B cell (primary cell): ENCODE data around the gene TBC1D22A. TPM values are rescaled to one million over a fixed set of nuclear protein-coding genes. Genes with fewer than 3 reads are reported as not detected.

Experiments
- ATAC-seq: fragments of 200-7000 bp; cut with Tn5 transposase; one replicate; pipeline ENCODE4 v1.10.0; 2021; ENCODE audit warnings: low read depth, mild to moderate bottlenecking, moderate number of reproducible peaks, moderate library complexity
- CTCF ChIA-PET: fragments of 350-600 bp; sonication (Branson Sonifier 250); formaldehyde crosslinking; loops from one replicate; lab custom pipeline; 2021; ENCODE audit warnings: antibody characterized with exemption, inconsistent platforms; lab: Charles Lee
- POLR2A ChIA-PET: fragments of 350-600 bp; sonication (Branson Sonifier 250); formaldehyde crosslinking; loops from one replicate; lab custom pipeline; 2021; ENCODE audit warnings: antibody characterized with exemption; lab: Charles Lee
- DNase-seq: peaks from one replicate; pipeline ENCODE4 v3.0.0; 2013
- H2AFZ ChIP-seq: 2 replicates; pipeline ENCODE4 v1.6.1; 2012; ENCODE audit warnings: mild to moderate bottlenecking, low read depth, low read length; ENCODE audit not compliant: insufficient read depth, poor library complexity, severe bottlenecking
- H3K27ac ChIP-seq, 2 donors: 1 replicate in 1 of 2; 2 replicates in 1 of 2; pipeline ENCODE4 v1.5.1; 2012 to 2013; ENCODE audit warnings: low read length in 2 of 2, mild to moderate bottlenecking in 2 of 2, moderate library complexity in 1 of 2
- H3K27me3 ChIP-seq, 4 experiments: fragments of 200-600 bp in 1 of 4; sonication (generic) in 1 of 4; replicated peaks in 1 of 4; 1 replicate in 2 of 4; 2 replicates in 2 of 4; pipeline versions ENCODE4 v1.6.1 to v1.7.0; 2013 to 2016; ENCODE audit warnings: low read length in 3 of 4, mild to moderate bottlenecking in 2 of 4, mixed read lengths in 1 of 4, moderate library complexity in 1 of 4; ENCODE audit not compliant: insufficient read depth in 4 of 4, control insufficient read depth in 3 of 4; ENCODE audit errors: control extremely low read depth in 1 of 4
- H3K36me3 ChIP-seq, 2 experiments: replicated peaks in 1 of 2; 1 replicate in 1 of 2; 2 replicates in 1 of 2; pipeline versions ENCODE4 v1.6.1 to v1.7.1; 2013; ENCODE audit warnings: low read length in 1 of 2; ENCODE audit not compliant: insufficient read depth in 2 of 2, control insufficient read depth in 1 of 2; ENCODE audit errors: control extremely low read depth in 1 of 2, extremely low read depth in 1 of 2
- H3K4me1 ChIP-seq, 2 donors: fragments of 200-600 bp in 1 of 2; sonication (generic) in 1 of 2; 1 replicate in 1 of 2; 2 replicates in 1 of 2; pipeline versions ENCODE4 v1.5.1 to v1.6.1; 2013 to 2017; ENCODE audit warnings: low read length in 2 of 2; ENCODE audit not compliant: control insufficient read depth in 2 of 2, insufficient read depth in 2 of 2
- H3K4me2 ChIP-seq: replicated peaks from 2 replicates; pipeline ENCODE3; 2012; ENCODE audit warnings: mild to moderate bottlenecking, low read depth, low read length; ENCODE audit not compliant: poor library complexity, severe bottlenecking
- H3K4me3 ChIP-seq, 5 experiments: fragments of 200-600 bp in 1 of 5; sonication (generic) in 1 of 5; 1 replicate in 3 of 5; 2 replicates in 2 of 5; pipeline versions ENCODE4 v1.5.1 to v1.7.0; 2011 to 2016; ENCODE audit warnings: low read length in 4 of 5, mild to moderate bottlenecking in 4 of 5, low read depth in 2 of 5, control low read depth in 1 of 5, moderate library complexity in 1 of 5; ENCODE audit not compliant: insufficient read depth in 1 of 5; ENCODE audit errors: control extremely low read depth in 1 of 5, extremely low read depth in 1 of 5
- H3K79me2 ChIP-seq: fragments of 200-600 bp; sonication (generic); one replicate; pipeline ENCODE4 v1.6.0; 2016; ENCODE audit warnings: low read length; ENCODE audit not compliant: control insufficient read depth, insufficient read depth
- H3K9ac ChIP-seq: fragments of 200-600 bp; sonication (generic); 2 replicates; pipeline ENCODE4 v1.6.1; 2017; ENCODE audit warnings: mild to moderate bottlenecking, low read length, moderate library complexity
- H3K9me3 ChIP-seq, 3 donors: one replicate each; pipeline versions ENCODE4 v1.6.1 to v1.7.1; 2013; ENCODE audit warnings: low read length in 2 of 3; ENCODE audit not compliant: control insufficient read depth in 2 of 3, insufficient read depth in 1 of 3; ENCODE audit errors: control extremely low read depth in 1 of 3
- H4K20me1 ChIP-seq: 2 replicates; pipeline ENCODE4 v1.6.0; 2012; ENCODE audit warnings: mild to moderate bottlenecking, low read length; ENCODE audit not compliant: insufficient read depth, control insufficient read depth, poor library complexity, severe bottlenecking
- H3K27ac Mint-ChIP-seq: one replicate; pipeline ENCODE4 v1.8.0; 2021; ENCODE audit warnings: mixed read lengths
- H3K27me3 Mint-ChIP-seq: one replicate; pipeline ENCODE4 v1.8.0; 2021; ENCODE audit warnings: mixed read lengths
- H3K4me1 Mint-ChIP-seq: one replicate; pipeline ENCODE4 v1.8.0; 2021; ENCODE audit warnings: mixed read lengths
- H3K4me3 Mint-ChIP-seq: one replicate; pipeline ENCODE4 v1.8.0; 2021; ENCODE audit warnings: mixed read lengths
- H3K9me3 Mint-ChIP-seq: one replicate; pipeline ENCODE4 v1.8.0; 2022; ENCODE audit warnings: mixed read lengths; ENCODE audit not compliant: insufficient read depth
- EZH2 ChIP-seq: IDR thresholded peaks from 2 replicates; pipeline ENCODE4 v1.6.1; 2012; ENCODE audit warnings: borderline replicate concordance, low read depth, mild to moderate bottlenecking, moderate library complexity, low read length; ENCODE audit not compliant: insufficient read depth, poor library complexity, severe bottlenecking
- whole genome bisulfite sequencing: methylation state at CpG from one replicate; pipeline ENCODE4 v1.1.5; 2013; ENCODE audit warnings: missing lambda C conversion rate; ENCODE audit not compliant: insufficient coverage; 5-methylcytosine and 5-hydroxymethylcytosine counted together
- intact Hi-C: fragments of 100-400 bp; cut with micrococcal nuclease; formaldehyde crosslinking; loops from one replicate; pipeline ENCODE4 v1.10.0; 2022
- polyA plus RNA-seq: library from polyadenylated mRNA; depleted of rRNA; stranded (reverse); fragments of >200 nt; gene quantifications from 2 replicates; pipeline ENCODE4 v1.2.3, GENCODE V29; 2012
- total RNA-seq, 2 donors: library from RNA; stranded (reverse); fragments of 120-200 nt in 1 of 2; gene quantifications; 1 replicate in 1 of 2; 2 replicates in 1 of 2; pipeline versions ENCODE4 v1.2.3 to v1.2.4, GENCODE V29; 2013 to 2022
- TF ChIP-seq, protein P1 (sequence below): fragments of 200-600 bp; IDR thresholded peaks from one replicate; pipeline ENCODE4 v1.8.0; 2022; ENCODE audit warnings: antibody characterized with exemption, mild to moderate bottlenecking

The TBC1D22A gene
- total and polyA plus RNA-seq, 2 donors (not counting 1 experiment from before 2014, with no cell fraction given) = 73.8 to 128 TPM

DNA sequence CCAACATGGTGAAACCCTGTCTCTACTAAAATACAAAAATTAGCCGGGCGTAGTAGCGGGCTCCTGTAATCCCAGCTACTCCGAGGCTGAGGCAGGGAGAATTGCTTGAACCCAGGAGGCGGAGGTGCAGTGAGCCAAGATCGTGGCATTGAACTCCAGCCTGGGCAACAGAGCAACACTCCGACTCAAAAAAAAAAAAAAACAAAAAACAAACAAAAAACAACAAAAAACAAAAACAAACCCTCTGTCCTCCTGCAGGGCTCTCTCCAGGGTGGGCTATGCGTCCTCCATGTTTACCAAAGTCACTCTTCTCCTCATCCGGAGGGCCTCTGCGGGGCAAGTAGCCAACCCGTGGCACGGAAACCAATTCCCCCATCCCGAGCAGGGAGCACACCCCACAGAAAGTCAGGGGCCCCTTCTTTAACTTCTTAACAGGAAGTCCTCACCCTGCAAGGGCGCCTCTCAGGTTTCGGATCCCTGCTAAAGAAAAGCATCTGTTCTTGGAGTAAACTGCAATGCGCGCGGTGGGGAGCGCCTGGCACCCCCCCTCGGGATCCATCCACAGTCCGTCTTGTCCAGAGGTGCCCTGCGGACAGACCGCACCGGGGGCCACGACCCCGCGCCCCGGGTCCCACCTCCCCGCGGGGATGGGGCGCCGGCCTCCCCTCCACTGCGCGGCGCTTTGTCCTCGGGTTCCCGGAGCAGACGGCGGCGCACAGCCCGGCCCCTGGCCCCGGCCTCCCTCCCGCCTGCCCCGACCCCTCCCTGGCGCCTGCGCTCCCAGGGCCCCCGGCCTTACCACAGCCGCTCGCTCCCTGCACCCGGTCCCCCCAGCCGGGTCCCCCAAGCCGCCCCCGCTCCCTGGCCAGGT is 25.1 kb upstream of the TBC1D22A start:
- 6% methylated on average over 51 of the region's 53 CpGs for WGBS
- ATAC-seq = peak; percentile 18
- intact Hi-C loops = loop anchor here (5.0 kb wide), 1 partner anchor 160 kb away; no protein-coding TSS in a partner anchor
- Mint-ChIP-seq H3K9me3 (no peaks in the 10 kb centered on the region), H3K4me3 (peak overlapping the region; percentile 98), H3K27me3 (no peaks in the 10 kb centered on the region), H3K27ac (peak overlapping the region; percentile 93), H3K4me1 (peaks cover 41% of the 10 kb centered on the region)
- peaks cover 62% of the 10 kb centered on the region for H4K20me1 ChIP-seq
- H3K27me3 ChIP-seq = peaks cover 0 to 3% (median 0%) of the 10 kb centered on the region in 4 experiments
- POLR2A ChIA-PET = interaction anchor here (0.7 to 1.5 kb wide), 2 partner anchors 31 to 36 kb away, joined by 3 to 6 read pairs; no protein-coding TSS in a partner anchor
- peak overlapping the region; percentile 74 for H3K9ac ChIP-seq
- H3K4me2 ChIP-seq = peak overlapping the region; percentile 95
- H3K4me1 ChIP-seq = peaks cover 49 to 51% of the 10 kb centered on the region in 2 donors
- H3K79me2 ChIP-seq = peaks cover 40% of the 10 kb centered on the region
- H3K4me3 ChIP-seq = peak overlapping the region; percentile 49 to 82 (median 67)
- H2AFZ ChIP-seq = peak overlapping the region; percentile 72
- DNase-seq = peak; percentile 74
- H3K27ac ChIP-seq = peak overlapping the region; percentile 20 to 54
- no peaks in the 10 kb centered on the region for H3K36me3 ChIP-seq
- CTCF ChIA-PET = interaction anchor here (1.4 to 3.4 kb wide), 2 partner anchors 55 to 174 kb away, joined by 3 to 12 read pairs; no protein-coding TSS in a partner anchor
- peaks cover 0 to 3% (median 0%) of the 10 kb centered on the region in 3 donors for H3K9me3 ChIP-seq
- no peak for TF ChIP-seq EZH2
- TF ChIP-seq, protein P1, sequence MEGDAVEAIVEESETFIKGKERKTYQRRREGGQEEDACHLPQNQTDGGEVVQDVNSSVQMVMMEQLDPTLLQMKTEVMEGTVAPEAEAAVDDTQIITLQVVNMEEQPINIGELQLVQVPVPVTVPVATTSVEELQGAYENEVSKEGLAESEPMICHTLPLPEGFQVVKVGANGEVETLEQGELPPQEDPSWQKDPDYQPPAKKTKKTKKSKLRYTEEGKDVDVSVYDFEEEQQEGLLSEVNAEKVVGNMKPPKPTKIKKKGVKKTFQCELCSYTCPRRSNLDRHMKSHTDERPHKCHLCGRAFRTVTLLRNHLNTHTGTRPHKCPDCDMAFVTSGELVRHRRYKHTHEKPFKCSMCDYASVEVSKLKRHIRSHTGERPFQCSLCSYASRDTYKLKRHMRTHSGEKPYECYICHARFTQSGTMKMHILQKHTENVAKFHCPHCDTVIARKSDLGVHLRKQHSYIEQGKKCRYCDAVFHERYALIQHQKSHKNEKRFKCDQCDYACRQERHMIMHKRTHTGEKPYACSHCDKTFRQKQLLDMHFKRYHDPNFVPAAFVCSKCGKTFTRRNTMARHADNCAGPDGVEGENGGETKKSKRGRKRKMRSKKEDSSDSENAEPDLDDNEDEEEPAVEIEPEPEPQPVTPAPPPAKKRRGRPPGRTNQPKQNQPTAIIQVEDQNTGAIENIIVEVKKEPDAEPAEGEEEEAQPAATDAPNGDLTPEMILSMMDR = no peak
